ENCODE results near the gene MAP2K4. TPM values are rescaled to one million over a fixed set of nuclear protein-coding genes. Genes with fewer than 3 reads are reported as not detected.
"Not testable (repeated sequence)": the region's sequence is repeated elsewhere in the genome, so short reads cannot be mapped to it uniquely, and the experiment has no call there.

MAP2K4 gene
- total RNA-seq = 10 to 100 TPM; 23.9 to 35.1 (median 30.7) TPM
- polyA plus RNA-seq = 10 to 100 TPM in 1 of 3 donors, 1 to 10 TPM in 2; 8.2 to 11.4 (median 9.3) TPM
- long read RNA-seq, donor 1, partial matches to known transcripts = 0 of 6 reads
- long read RNA-seq, donor 1, other reads (novel, unspliced or antisense) = 0 of 6 reads
- long read RNA-seq, donor 2, transcript MAP2K4-201 (11 exons, 3,826 nt) = major isoform, 7 of 10 reads
- long read RNA-seq, donor 2, partial matches to known transcripts = 0 of 10 reads
- long read RNA-seq, donor 2, other reads (novel, unspliced or antisense) = 0 of 10 reads

GRCh38 chr17:12020642-12021622, at the start of gene MAP2K4:
Gene MAP2K4, plus strand, starts transcription at chr17:12020877. Its CDS starts 10 bp downstream, at chr17:12020887.
- Histone ChIP-seq H3K4me3 (peak within 1 kb of the TSS; percentile 53 to 97 (median 85)), H3K9me3 (no peaks in the 10 kb centered on the region), H3K4me1 (peaks cover 15 to 54% (median 39%) of the 10 kb centered on the region in 6 donors), H3K36me3 (no peaks in the 10 kb centered on the region), H3K27ac (peak within 1 kb of the TSS; percentile 70 to 95 (median 93)), H3K27me3 (replicated peaks in 1 of 7) (no peaks in the 10 kb centered on the region)
- peak; percentile 99 for DNase-seq
- intact Hi-C loops (cut with DNase I; ENCODE audit: low total_unique reads) = no loop called here
- 0 to 1% (median 1%) methylated on average over 21 to 123 of the region's 123 CpGs for WGBS, 5 donors
- TF ChIP-seq POLR2AphosphoS5 (IDR thresholded peaks at IDR 0.05) (peak; percentile 83 to 92 (median 90)), CTCF (IDR thresholded peaks at IDR 0.05 in 8 of 11, conservative IDR thresholded peaks at IDR 0.05 in 3 of 11) (peak in 1 of 11 experiments; percentile 21), POLR2A (IDR thresholded peaks at IDR 0.05) (peak in 2 of 3 donors; percentile 75 to 92)

GRCh38 chr17:11972741-11973140, 47.9 kb upstream of the MAP2K4 start:
- intact Hi-C loops (cut with DNase I; ENCODE audit: low total_unique reads); H3K27me3 ChIP-seq (replicated peaks in 1 of 7); H3K4me3 ChIP-seq; DNase-seq; H3K27ac ChIP-seq; H3K4me1 ChIP-seq: not testable (repeated sequence)
- peaks cover 0 to 21% (median 6%) of the 10 kb centered on the region in 6 donors for H3K36me3 ChIP-seq
- peaks cover 1 to 24% (median 16%) of the 10 kb centered on the region in 8 donors for H3K9me3 ChIP-seq
- WGBS, 5 donors = 94 to 97% (median 95%) methylated on average over 19 of the region's 19 CpGs

DNA sequence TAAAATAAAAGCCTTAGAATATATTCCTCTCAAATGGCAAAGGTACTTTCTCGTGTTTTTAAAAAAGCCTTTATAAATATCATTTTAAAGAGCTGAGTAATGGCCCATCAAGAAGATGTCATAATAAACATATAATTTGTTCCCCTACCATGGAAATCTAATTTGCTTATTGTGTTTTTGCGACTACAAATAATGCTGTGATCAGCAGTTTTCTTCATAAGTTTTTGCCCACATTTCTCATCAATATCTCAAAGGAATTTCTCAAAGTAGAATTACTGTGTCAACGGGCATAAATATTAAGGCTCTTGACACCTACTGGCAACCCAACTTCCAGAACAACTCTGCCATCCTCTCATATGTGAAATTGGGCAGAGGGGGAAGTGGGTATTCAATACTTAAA, 40.9 kb upstream of the MAP2K4 start:
- DNase-seq = no peak
- Histone ChIP-seq H3K27me3 (replicated peaks in 1 of 7) (no peaks in the 10 kb centered on the region), H3K36me3 (peaks cover 0 to 83% (median 36%) of the 10 kb centered on the region in 6 donors), H3K4me3 (no peak overlapping the region), H3K4me1 (no peaks in the 10 kb centered on the region), H3K27ac (no peak overlapping the region), H3K9me3 (no peaks in the 10 kb centered on the region)
- intact Hi-C loops (cut with DNase I; ENCODE audit: low total_unique reads) = loop anchor here (5.0 kb wide), 1 partner anchor 1102 kb away; no protein-coding TSS in a partner anchor
- 91 to 96% (median 93%) methylated on average over 3 of the region's 3 CpGs for WGBS, 5 donors
- TF ChIP-seq POLR2AphosphoS5 (IDR thresholded peaks at IDR 0.05) (no peak), POLR2A (IDR thresholded peaks at IDR 0.05) (no peak), CTCF (IDR thresholded peaks at IDR 0.05 in 8 of 11, conservative IDR thresholded peaks at IDR 0.05 in 3 of 11) (no peak)

DNA sequence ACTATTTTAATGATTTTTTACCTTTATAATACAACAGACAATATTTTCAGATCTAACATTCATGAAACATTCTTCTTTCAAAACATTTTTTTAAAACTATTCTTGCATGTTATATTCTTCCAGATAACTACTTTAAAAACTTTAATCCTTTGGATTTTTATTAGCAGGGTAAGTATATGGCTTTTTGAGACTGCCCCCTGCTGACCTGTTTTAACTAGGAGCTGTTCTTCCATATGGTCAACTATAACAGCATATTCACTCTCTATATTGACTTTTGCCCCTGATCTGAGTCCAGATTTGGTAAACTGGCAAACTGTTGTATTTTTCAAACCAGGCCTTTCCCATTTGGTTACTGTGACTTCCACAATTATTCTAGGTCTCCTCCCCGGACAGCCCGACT, 39.9 kb upstream of the MAP2K4 start:
- DNase-seq = no peak
- Histone ChIP-seq H3K27me3 (replicated peaks in 1 of 7) (no peaks in the 10 kb centered on the region), H3K9me3 (no peaks in the 10 kb centered on the region), H3K4me3 (no peak overlapping the region), H3K4me1 (no peaks in the 10 kb centered on the region), H3K36me3 (peaks cover 0 to 93% (median 36%) of the 10 kb centered on the region in 6 donors), H3K27ac (no peak overlapping the region)
- intact Hi-C loops (cut with DNase I; ENCODE audit: low total_unique reads) = loop anchor here (5.0 kb wide), 1 partner anchor 1104 kb away; no protein-coding TSS in a partner anchor
- WGBS, 5 donors = 59 to 88% (median 65%) methylated on average over 2 of the region's 2 CpGs
- no peak for TF ChIP-seq POLR2AphosphoS5 (IDR thresholded peaks at IDR 0.05)
- TF ChIP-seq POLR2A (IDR thresholded peaks at IDR 0.05) = no peak
- TF ChIP-seq CTCF (IDR thresholded peaks at IDR 0.05 in 8 of 11, conservative IDR thresholded peaks at IDR 0.05 in 3 of 11) = no peak

Measured in spleen (tissue), 13 donors.